Stimulated activated CD8-positive, alpha-beta memory T cell treated with anti-CD3 and anti-CD28 coated beads, Interleukin-7, amount 100 ng/mL, for 4 hours (primary cell): ENCODE measurements around the gene E2F1.

Experiments
- DNase-seq, 2 donors: peaks; one replicate each; pipeline ENCODE4 v3.0.0-alpha.2; 2020; ENCODE audit warnings: low read depth in 2 of 2

The E2F1 gene

DNA sequence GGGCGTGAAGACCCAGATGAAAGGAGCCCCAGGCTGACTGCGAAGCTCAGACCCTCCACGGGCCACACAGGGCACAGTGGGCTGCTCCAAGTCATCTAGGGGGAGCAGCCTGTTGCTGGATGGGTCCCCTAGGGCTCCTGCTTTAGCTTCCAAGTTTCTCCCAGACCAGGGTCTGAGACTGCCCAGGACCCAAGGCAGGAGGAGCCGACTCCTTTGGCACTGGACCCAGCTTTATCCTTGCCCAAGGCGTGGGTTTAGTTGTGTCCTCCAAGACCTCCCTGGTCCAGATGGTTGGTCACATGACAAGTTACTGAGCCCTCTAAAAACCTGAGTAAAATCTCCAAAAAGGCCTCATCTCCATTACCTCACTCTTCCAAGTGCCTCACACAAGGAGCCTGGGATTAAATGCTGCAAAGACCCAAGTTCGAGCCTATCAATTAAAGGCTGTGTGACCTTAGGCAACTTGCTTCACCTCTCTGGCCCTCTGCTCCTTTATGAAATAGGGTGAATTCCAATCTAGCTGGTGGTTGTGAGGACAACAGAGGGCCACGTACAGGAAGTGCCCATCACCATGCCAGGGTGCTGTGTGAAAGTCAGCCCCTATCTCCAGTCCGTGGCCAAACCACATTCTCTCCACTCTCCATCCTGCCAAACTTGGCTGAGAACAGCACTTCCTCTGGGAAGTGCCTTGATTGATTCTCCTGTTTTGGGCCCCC is 14.5 kb downstream of the E2F1 start:
- no peak for DNase-seq

DNA sequence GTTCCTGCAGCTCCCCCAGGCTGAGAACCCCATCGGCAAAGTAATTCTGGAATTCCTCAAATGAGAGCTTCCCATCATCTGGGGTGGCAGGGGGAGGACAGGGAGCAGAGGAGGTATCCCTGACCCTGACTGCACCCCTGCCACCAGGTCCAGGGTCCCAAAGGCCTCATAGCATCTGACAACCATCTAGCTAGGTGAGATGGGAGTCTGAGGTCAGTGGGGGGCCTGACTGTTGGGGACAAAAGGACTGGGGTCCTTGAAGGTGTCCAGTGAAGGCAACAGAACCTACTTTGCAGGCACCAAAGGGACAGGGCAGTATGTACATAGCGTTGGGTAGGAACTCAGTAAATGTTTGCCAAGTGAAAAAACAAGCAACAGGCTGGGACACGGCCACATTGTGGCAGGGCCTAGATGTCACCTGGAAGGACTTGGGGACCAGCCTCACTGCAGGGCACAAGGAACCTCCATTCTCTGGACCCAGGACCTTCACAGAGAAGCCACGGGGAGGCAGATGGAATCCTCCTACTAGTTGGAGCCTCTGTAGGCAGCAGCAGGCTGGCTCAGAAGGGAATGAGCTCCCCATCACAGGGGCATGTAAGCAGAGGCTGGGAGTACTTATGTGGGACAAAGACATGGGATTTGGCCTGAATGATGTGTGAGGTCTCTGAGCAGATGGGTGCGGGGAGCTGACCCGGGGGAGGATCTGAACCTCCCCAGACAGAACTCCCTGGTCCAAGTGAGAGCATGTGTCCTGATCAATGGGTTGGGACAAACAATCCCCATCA is 15.3 kb downstream of the E2F1 start:
- no peak for DNase-seq

DNA sequence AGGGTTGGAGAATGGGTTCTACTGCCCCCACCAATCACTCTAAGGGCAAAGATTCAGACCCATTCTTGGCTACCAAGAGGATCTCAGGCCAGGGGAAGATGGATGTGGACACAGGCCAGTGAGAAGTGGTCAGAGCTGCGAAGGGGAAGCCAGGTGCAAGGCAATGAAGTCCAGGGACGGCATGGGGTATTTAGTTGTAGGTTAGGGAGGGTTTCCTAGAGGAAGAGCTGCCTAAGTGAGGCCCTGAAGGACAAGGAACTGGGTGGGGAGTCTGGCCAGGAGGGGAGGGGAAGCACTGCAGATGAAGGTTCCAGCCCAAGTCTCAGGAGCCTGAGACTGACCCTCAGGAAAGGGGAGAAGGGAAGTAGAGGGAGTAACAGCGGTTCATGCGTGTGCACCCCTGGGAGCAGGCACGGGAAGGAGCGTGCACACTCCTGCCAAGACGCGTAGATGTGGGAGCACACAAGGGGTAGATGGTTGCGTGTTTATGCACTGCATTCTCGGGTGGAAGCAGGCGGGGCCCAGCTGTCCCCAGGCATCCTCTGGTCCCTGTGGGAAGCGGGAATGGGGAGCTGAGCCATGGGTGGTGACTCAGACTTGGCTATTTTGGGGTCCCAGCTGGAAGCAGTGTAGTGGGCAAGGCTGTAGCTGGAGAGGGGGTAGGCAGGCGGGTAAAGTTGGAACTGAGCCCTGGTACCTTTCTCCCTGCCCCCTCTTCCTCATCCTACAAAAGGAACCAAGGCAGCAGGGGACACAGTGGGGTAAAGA is 16.1 kb downstream of the E2F1 start:
- no peak for DNase-seq

DNA sequence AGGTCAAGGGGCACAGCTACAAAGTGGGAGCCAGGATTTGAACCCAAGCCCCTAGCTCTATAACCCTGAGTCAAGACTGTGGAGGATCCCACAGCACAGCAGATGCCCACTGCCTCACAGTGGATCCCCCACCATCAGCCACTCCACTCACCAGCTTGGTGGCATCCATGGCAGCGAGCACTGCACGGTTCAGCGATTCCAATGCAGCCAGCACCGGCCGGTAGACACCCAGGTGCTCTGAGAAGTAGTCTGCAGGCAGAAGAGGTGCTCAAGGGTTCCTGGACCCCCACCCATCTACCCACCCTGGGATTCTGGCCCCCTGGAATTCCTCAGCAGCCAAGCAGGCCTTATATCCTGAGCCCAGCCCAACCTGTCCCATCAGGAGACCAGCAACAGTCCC is 17.0 kb downstream of the E2F1 start:
- no peak for DNase-seq

DNA sequence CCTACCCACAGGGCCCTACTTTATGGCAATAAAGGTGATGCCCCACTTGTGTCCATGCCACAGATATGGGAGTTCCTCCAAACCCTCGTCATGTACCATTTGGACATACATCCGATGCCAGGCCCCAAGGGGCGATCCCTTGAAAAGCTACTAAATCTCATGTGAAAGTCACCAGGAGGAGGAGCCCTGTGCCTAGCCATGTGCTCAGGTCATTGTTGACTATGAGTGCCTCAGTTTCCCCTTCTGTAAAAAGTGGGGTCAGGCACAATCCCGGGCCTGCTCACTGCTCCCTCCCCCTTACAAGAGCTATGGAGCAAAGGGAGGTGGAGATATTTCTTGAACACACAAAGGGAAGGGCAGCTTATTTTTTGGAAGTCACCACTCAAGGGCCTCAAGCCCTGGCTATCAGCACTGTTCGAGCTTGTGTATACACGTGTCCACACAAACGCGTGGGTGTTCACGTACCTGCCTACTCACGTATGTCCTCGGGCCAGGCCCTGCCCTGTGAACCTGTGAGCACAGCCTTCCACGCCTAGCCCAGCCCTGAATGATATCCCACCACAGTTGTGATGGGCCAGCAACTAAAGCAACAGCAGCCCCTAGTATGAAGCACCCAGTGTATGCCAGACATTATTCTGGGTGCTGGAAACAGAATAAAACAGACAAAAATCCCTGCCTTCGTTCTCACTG is 17.6 kb downstream of the E2F1 start:
- DNase-seq = no peak

DNA sequence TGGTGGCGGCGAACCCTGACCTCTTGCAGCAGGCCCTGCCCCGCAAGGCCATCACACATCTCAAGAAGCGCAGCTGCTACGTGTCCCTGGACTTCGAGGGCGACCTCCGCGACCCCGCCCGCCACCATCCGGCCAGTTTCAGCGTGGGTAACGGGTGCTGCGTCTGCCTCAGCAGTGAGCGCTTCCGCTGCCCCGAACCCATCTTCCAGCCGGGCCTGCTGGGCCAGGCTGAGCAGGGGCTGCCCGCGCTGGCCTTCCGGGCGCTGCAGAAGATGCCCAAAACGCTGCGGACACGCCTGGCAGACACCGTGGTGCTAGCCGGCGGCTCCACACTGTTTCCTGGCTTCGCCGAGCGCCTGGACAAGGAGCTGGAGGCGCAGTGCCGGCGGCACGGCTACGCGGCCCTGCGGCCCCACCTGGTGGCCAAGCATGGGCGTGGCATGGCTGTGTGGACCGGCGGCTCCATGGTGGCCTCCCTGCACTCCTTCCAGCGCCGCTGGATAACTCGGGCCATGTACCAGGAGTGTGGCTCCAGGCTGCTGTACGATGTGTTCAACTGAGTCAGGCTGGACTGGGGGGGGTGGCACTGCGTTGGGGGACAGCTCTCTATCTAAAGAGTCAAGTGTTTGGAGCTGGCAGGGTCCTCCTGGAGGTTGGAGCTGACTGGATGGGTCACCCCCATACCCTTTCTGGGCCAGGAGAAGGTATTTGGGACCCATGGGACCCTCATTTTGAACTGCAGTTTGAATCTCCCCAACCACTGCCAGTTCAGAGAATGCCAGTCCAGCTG is 18.3 kb downstream of the E2F1 start:
- DNase-seq = peak; percentile 45 to 70

DNA sequence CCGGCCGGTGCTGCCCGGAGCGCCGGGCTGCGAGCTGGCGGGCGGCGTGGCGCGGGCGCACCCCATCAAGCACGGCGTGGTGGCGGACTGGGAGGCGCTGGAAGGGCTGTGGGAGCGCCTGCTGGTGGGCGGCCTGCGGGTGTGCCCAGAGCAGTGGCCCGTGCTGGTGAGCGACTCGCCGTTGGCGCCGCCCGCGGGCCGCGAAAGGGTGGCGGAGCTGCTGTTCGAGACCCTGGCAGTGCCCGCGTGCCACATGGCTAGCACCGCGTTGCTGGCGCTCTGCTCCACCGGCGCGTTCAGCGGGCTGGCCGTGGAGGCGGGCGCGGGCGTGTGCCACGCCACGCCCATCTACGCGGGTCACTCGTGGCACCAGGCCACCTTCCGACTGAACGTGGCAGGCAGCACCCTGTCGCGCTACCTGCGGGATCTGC is 18.9 kb downstream of the E2F1 start:
- DNase-seq = peak in 1 of 2 donors; percentile 45

DNA sequence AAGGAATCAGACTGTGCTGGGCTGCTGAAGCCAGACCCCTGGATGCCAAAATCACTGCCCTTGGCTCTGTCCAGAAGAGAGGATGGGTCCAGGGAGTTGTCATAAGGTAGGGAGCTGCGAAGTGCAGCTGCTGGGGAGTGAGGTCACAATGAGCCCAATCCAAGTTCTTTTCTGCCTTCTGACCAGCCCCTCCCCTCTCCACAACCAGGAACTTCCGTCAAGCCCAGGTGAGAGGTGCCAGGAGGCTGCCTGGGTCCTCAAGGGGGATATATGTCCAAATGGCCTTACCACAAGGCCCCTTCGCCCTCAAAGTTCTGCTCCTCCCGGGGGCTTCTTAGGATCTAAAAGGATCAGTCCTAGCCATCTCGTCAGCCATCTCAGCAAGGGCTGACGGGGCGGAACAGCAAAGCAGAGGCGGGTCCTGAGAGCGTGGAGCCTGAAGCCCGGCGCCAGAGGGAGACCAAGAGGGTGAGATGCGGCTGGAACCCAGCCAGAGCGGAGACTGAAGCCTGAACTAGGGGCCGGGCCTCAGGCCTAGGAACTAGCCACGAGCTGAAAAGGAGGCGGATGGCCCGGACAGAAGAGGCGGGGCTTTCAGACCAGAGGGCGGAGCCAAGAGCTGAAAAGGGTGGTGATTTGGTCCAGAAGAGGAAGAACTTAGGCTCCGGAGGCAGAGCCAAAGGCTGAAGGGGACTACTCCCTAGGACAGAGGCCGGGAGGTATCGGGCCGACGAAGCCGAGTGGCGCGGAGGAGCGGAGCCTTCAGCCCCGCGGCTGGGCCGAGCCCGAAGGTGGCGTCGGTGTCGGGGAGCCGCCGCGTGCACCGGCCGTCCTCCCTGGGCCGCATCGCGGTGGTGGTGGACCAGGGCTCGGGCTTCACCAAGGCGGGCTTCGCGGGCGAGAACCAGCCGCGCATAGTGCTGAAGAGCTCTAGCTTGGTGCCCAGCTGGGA is 19.6 kb downstream of the E2F1 start, which contains the start of gene ACTL10:
Gene ACTL10, plus strand, starts transcription at position 651 of the 952 bp plus-strand sequence. CDS start 555 bp downstream, outside the sequence.
- DNase-seq = peak; percentile 64 to 73

DNA sequence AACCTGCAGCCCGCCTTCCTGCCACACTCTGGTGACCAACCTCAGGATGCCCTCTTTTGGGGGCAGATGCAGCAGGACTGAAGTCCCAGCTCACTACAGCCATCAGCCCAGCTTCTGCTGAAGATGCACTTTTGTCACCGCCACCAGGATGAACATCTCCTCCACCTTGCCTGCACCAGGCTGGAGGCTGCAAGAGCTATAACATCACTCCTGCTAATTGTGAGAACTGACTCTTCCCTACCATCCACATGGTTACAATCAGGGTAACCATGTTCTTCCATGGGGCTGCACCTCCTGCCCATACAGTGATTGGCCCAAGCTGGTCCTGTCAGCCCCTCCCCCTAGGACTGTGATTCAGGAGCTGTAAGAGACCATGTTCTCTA is 21.4 kb downstream of the E2F1 start:
- DNase-seq = no peak

DNA sequence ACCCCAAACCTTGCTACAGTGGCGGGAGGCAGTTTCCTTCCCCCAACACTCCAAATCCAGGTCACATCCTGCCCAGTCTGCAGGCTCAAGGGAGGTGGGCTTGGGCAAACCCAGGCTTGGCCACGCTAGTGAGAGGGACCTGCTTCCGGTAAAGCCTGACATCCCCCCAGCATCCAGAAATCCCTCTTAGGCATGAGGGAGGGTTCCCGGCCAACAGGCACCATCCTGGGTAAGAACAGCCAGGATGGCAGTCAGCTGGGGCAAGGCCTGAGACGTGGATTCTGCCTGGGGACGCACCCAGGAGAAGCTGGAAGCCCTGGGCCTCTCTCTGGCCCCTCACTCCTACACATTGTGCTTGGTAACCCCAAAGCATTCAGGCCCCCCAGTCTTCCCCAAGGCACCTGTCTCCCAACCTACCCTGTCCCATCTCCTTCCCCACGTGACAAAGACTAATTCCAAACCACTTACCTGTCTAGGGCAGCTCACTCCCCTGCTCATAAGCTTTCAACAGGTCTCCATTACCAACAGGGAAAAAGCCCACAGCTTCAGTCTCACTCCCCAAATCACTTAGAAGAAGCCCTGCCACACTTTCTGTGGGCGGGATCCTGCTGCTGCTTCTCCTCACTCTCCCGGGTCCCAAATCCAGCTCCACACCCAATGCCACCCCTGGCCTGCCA is 22.0 kb downstream of the E2F1 start:
- no peak for DNase-seq

DNA sequence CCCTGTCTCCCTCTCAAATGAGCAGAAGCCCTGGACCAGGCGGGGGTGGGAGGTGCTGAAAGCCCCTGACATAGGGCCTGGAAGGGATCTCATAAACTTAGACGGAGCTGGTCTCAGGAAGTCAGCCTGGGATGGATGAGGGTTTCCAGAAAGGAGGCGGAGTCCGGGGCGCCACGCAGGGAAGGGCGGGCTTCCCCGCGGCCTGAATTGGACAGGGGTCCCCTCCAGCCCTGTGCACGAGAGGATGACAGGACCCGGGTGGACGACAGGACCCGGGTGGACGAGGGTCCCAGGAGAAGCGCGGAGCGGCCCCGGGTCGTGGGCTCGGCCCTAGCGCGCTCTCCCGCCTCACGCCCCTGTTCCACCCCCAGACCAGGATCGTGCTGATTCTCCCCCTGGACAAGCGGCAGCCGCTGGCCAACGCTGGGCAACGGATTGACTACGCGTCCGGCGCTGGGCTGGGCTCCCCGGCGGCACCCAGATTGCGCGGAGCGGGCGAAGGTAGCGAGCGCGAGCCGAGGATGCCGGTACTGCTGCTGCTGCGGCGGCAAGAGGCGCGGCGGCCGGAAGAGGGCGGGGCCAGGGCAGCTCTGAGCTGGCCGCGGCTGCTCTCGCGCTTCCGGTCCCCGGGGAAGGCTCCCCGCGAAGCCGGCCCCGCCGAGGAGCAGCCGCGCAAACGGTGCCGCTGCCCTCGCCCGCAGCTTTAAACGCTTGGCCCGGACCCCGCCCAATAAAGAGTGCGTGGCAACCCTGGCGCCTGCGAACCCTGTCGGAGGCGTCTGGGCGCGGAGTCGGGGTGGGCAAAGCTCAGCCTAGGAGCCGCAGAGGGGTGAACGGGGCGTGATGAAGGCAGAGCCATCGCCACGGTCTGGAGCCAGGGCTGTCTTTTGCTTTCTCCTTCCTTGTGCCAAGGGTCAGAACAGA is 22.8 kb downstream of the E2F1 start:
- DNase-seq = peak; percentile 44 to 81

DNA sequence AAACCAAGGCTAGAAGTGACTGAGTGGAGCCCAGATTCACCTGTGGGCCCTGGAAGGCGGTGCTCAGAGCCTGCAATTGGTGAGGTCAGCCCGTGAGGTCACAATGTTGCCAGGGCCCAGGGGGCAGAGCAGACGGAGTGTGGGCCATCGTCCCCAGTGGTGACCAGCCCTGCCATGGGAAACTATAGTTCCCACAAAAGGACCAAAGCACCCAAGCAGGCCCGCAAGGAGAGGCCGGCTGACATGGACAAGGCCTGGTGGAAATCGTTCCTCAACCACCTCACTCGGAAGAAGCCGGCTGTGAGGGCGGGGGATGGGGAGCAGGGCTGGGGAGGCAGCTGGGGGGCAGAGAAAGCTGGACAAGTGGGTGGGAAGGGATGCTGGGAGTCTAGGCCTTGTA is 24.0 kb downstream of the E2F1 start, which contains the start of gene C20orf144:
Gene C20orf144, plus strand, starts transcription at position 156 of the 400 bp plus-strand sequence. Its CDS starts 19 bp downstream, at position 175.
- DNase-seq = no peak

DNA sequence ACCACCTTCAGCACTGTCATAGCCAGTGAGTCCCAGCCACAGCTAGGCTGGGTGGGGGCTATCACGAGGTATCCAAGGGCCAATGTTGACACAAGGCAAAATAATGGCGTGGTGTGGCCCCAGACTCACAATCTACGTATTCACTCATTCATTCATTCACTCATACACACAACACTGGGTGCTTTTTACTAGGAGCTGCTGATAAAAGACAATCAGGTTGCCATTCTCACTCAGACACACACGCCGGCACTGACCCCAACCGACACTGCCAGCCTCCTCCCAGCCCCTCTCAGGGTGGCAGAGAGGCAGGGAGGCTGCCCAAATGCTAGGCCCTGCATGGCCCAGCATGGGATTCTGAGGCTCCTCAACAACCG is 25.5 kb downstream of the E2F1 start:
- no peak for DNase-seq

DNA sequence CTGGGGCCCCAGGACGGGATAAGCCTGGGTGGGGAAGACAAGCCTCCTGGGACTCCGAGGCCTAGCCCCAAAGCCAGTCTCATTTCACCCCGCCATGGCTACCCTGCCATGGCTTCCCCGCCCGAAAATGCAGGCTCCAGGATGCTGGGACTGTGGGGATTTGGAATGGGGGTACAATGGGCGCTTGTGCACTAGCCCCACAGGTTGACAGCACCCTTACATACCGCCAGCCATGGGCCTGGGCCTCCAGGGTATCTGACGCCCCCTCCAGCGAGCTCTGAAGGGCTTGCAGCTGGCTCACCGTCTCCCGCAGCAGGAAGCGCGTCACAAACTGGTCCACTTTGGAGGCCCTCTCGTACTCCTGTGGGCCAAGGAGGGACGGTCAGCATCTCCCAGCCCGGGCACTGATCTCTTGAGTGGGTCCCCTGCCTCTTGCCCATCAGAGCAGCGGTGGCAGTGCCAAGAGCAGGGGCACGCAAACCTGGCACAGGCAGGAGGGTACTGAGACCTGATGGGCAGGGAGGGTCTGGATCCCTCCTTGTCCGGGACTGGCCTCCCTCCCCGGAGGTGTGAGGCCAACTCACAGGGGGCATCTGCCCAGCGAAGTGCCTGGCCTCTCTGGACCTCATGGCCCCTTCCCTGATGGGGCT is 26.0 kb downstream of the E2F1 start:
- no peak for DNase-seq

DNA sequence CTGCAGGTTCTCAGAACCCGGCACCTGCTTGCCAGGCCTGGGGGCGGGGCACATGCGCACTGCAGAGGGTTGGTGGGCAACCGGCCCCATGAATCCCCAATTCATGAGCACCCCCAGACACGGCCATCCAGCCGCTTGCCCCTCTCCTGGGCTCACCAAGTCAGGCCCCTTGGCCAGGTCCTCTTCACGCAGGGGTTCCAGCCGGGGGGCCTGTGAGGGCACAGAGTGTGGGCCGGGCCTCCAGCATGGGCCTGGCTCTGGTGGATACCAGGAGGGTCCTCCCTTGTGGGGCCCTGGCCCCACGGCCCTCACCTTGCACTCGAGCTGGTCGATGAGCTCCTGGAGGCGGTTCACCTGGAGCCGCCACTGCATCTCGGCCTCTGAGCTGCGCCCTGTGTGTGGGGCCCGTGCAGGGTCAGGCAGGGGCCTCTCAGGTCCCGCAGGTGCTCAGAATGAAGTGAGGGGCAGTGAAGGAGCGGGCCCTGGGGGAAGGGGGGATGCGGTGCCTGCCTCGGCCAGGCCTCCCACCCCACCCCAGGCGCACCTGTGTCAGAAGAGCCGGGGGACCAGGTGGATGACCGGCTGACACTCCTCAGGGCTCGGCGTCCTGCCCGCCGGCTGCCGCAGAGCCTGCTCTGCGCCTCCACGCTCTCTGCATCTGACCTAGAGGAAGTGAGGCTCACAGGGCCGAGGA is 26.7 kb downstream of the E2F1 start:
- DNase-seq = no peak

DNA sequence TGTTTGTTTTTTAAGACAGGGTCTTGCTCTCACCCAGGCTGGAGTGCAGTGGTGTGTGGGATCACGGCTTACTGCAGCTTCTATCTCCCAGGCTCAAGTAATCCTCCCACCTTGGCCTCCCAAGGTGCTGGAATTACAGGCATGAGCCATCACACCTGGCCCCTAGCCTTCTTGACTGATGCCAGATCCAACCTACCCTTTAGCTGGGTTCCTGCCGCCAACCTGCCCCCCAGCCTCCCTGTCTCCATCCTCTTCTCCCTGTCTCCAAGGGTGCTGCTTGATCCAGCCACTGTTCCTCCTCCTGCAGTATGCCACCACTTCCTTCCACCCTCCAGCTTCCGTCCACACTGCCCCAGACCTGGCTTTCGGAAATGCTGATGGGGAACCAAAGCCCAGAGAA is 27.3 kb downstream of the E2F1 start:
- DNase-seq = no peak

DNA sequence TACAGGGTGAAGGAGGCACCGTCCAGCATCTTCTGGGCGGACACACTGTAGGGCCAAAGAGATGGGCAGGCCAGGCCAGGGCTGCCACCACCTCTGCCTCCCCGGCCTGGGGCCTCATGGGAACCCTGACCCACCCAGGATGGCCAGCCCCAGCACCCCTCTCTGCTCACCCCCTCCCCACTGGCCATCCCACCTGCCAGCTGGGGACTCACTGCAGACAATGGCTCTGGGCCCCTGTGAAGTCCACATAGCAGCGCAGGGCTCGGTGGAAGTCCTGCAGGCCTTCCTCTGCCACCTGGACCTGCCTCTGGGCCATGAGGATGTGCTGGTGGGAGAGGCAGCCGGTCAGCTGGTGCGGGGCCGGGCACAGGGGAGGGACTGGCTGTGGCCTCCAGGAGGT is 27.7 kb downstream of the E2F1 start:
- no peak for DNase-seq
